ENCODE measurements around the gene ST6GALNAC5.

Gene ST6GALNAC5

GRCh38 chr1:77057994-77058585 is 190.8 kb downstream of the ST6GALNAC5 start:
- Histone ChIP-seq H3K36me3 (ENCODE audit: insufficient read depth, low read length) (no peaks in the 10 kb centered on the region), H3K4me2 (ENCODE audit: low read depth, low read length, poor library complexity, severe bottlenecking) (no peak overlapping the region)

GRCh38 chr1:77060000-77060399 is 192.7 kb downstream of the ST6GALNAC5 start:
- Histone ChIP-seq H3K4me2 (ENCODE audit: low read depth, low read length, poor library complexity, severe bottlenecking) (no peak overlapping the region), H3K9me3 (ENCODE audit: insufficient read depth, low read depth, low read length) (no peaks in the 10 kb centered on the region), H3K27me3 (ENCODE audit: insufficient read depth, low read length, poor library complexity, severe bottlenecking) (no peaks in the 10 kb centered on the region), H4K20me1 (ENCODE audit: insufficient read depth, low read length, poor library complexity, severe bottlenecking) (no peaks in the 10 kb centered on the region), H3K4me3 (ENCODE audit: low read length, poor library complexity, severe bottlenecking) (no peak overlapping the region), H3K36me3 (ENCODE audit: insufficient read depth, low read length) (no peaks in the 10 kb centered on the region), H3K9me2 (replicated peaks; ENCODE audit: low read depth, low read length) (no peaks in the 10 kb centered on the region), H3K4me1 (ENCODE audit: insufficient read depth, low read length, poor library complexity, severe bottlenecking) (peaks cover 7% of the 10 kb centered on the region), H3K9ac (ENCODE audit: low read depth, low read length, poor library complexity, severe bottlenecking) (no peak overlapping the region), H3F3A (ENCODE audit: low read depth) (no peaks in the 10 kb centered on the region), H3K79me2 (ENCODE audit: insufficient read depth, low read length) (no peaks in the 10 kb centered on the region), H2AFZ (ENCODE audit: low read length) (no peak overlapping the region)
- TF ChIP-seq EZH2phosphoT487 (IDR thresholded peaks at IDR 0.05; ENCODE audit: borderline replicate concordance), result no peak
- no peak for TF ChIP-seq CTCF (conservative IDR thresholded peaks at IDR 0.05; ENCODE audit: low read length)

More at GRCh38 chr1:77057994-77058585, 190.8 kb downstream of the ST6GALNAC5 start:
- H4K20me1 ChIP-seq (ENCODE audit: insufficient read depth, low read length, poor library complexity, severe bottlenecking), result no peaks in the 10 kb centered on the region
- no peaks in the 10 kb centered on the region for H3K9me2 ChIP-seq (replicated peaks; ENCODE audit: low read depth, low read length)
- no peak overlapping the region for H3K4me3 ChIP-seq (ENCODE audit: low read length, poor library complexity, severe bottlenecking)
- no peaks in the 10 kb centered on the region for H3K9me3 ChIP-seq (ENCODE audit: insufficient read depth, low read depth, low read length)
- no peak overlapping the region for H2AFZ ChIP-seq (ENCODE audit: low read length)
- H3K79me2 ChIP-seq (ENCODE audit: insufficient read depth, low read length), result no peaks in the 10 kb centered on the region
- no peak overlapping the region for H3K9ac ChIP-seq (ENCODE audit: low read depth, low read length, poor library complexity, severe bottlenecking)
- TF ChIP-seq EZH2phosphoT487 (IDR thresholded peaks at IDR 0.05; ENCODE audit: borderline replicate concordance) (no peak), CTCF (conservative IDR thresholded peaks at IDR 0.05; ENCODE audit: low read length) (no peak)
- no peaks in the 10 kb centered on the region for H3K27me3 ChIP-seq (ENCODE audit: insufficient read depth, low read length, poor library complexity, severe bottlenecking)
- no peaks in the 10 kb centered on the region for H3F3A ChIP-seq (ENCODE audit: low read depth)
- peaks cover 7% of the 10 kb centered on the region for H3K4me1 ChIP-seq (ENCODE audit: insufficient read depth, low read length, poor library complexity, severe bottlenecking)

GRCh38 chr1:77061162-77061561 is 193.9 kb downstream of the ST6GALNAC5 start:
- Histone ChIP-seq H3K4me3 (ENCODE audit: low read length, poor library complexity, severe bottlenecking) (no peak overlapping the region), H3K4me1 (ENCODE audit: insufficient read depth, low read length, poor library complexity, severe bottlenecking) (peaks cover 7% of the 10 kb centered on the region), H3K79me2 (ENCODE audit: insufficient read depth, low read length) (no peaks in the 10 kb centered on the region), H3K36me3 (ENCODE audit: insufficient read depth, low read length) (no peaks in the 10 kb centered on the region), H3K27me3 (ENCODE audit: insufficient read depth, low read length, poor library complexity, severe bottlenecking) (no peaks in the 10 kb centered on the region), H3F3A (ENCODE audit: low read depth) (no peaks in the 10 kb centered on the region), H2AFZ (ENCODE audit: low read length) (no peak overlapping the region), H3K4me2 (ENCODE audit: low read depth, low read length, poor library complexity, severe bottlenecking) (no peak overlapping the region), H4K20me1 (ENCODE audit: insufficient read depth, low read length, poor library complexity, severe bottlenecking) (no peaks in the 10 kb centered on the region), H3K9ac (ENCODE audit: low read depth, low read length, poor library complexity, severe bottlenecking) (no peak overlapping the region), H3K9me2 (replicated peaks; ENCODE audit: low read depth, low read length) (no peaks in the 10 kb centered on the region), H3K9me3 (ENCODE audit: insufficient read depth, low read depth, low read length) (no peaks in the 10 kb centered on the region)
- no peak for TF ChIP-seq CTCF (conservative IDR thresholded peaks at IDR 0.05; ENCODE audit: low read length)
- no peak for TF ChIP-seq EZH2phosphoT487 (IDR thresholded peaks at IDR 0.05; ENCODE audit: borderline replicate concordance)
